ENCODE data around the gene TOMM5. TPM values are rescaled to one million over a fixed set of nuclear protein-coding genes. Genes with fewer than 3 reads are reported as not detected.

The TOMM5 gene
- total and polyA plus RNA-seq, 9 donors = 47.5 to 106 (median 64.8) TPM

DNA sequence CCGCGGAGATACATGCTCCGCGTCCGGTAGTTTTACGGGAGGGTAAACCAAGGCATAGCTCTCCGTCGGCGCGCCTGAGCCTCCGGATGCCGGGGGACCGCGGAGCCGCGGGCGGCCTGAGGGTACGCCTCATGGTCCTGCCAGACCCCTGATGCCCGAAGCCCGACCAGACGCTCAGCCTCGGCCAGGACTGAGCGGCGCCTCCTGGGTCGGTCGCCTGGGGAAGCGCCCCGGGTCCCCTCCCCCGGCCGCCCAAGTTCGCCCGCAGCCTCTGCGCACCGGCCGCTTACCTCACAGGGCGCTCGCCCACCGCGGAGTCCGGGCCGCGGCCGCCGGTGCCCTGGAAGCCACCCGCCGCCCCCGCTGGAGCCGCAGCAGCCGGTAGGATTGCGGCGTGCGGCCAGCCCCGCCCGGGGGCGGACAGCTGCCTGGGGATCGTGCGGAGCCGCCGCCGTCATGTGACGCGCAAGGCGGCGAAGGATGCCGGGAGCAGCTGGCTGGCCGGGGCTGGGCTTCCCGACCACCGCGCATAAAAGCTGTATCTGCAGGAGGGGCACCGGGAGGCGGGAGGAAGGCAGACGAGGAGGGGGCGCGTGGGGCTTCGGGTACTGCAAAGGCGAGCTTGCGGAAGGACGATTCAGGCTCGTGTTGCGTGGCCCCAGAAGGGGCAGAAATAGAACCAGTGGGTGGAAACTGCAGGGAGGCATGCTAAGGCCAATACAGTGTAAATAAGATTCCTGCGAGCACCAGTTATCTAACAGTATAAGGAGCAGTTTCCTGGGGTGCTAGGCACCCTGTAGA lies 16.3 kb downstream of the TOMM5 start, which contains the start of gene FBXO10:
Gene FBXO10, minus strand, starts transcription at position 460 of the 801 bp plus-strand sequence. CDS start 34,612 bp downstream, outside the sequence.
- peaks cover 4% of the 10 kb centered on the region for H3K4me1 ChIP-seq (ENCODE audit: insufficient read depth)
- intact Hi-C loops (cut with DNase I) = loop anchor here in 1 of 4 donors (10.0 kb wide), 2 partner anchors 161 to 209 kb away; partner anchors contain the start of gene EXOSC3
- DNase-seq = peak; percentile 61 to 82 (median 70)
- H3K36me3 ChIP-seq = no peaks in the 10 kb centered on the region
- H3K27ac ChIP-seq = peak within 1 kb of the TSS; percentile 25 to 53
- TF ChIP-seq POLR2A (IDR thresholded peaks at IDR 0.05) (no peak), EP300 (IDR thresholded peaks at IDR 0.05) (no peak), CTCF (IDR thresholded peaks at IDR 0.05) (no peak)
- H3K27me3 ChIP-seq = no peaks in the 10 kb centered on the region
- H3K9me3 ChIP-seq = no peaks in the 10 kb centered on the region
- 0 to 2% (median 0%) methylated on average over 30 to 81 of the region's 81 CpGs for WGBS, 3 donors
- peak within 1 kb of the TSS; percentile 54 for H3K4me3 ChIP-seq

DNA sequence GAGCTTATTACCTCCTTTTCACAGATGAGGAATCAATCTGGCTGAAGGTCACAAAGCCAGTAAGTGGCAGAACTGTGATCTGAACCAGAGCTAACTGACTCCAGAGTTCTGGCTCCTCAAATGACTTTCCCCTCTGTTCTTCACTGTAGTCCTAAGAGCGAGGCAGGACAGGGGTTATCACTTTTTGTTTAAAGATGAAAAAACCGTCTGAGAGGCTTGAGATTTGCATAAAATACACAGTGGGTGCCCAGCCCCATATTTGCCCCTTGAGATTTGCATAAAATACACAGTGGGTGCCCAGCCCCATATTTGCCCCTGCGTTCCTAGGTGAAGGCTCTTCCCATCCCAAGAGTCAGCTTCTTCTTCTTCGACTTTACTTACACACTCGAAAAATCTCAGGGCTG lies 16.9 kb downstream of the TOMM5 start:
- H3K9me3 ChIP-seq = no peaks in the 10 kb centered on the region
- peak overlapping the region; percentile 25 to 53 for H3K27ac ChIP-seq
- no peaks in the 10 kb centered on the region for H3K27me3 ChIP-seq
- peak overlapping the region; percentile 54 for H3K4me3 ChIP-seq
- DNase-seq = no peak
- H3K36me3 ChIP-seq = no peaks in the 10 kb centered on the region
- TF ChIP-seq EP300 (IDR thresholded peaks at IDR 0.05) (no peak), CTCF (IDR thresholded peaks at IDR 0.05) (no peak), POLR2A (IDR thresholded peaks at IDR 0.05) (no peak)
- H3K4me1 ChIP-seq (ENCODE audit: insufficient read depth) = peaks cover 4% of the 10 kb centered on the region
- 1 to 11% (median 4%) methylated on average over 5 of the region's 5 CpGs for WGBS, 3 donors
- intact Hi-C loops (cut with DNase I) = loop anchor here in 1 of 4 donors (10.0 kb wide), 2 partner anchors 161 to 209 kb away; partner anchors contain the start of gene EXOSC3

DNA sequence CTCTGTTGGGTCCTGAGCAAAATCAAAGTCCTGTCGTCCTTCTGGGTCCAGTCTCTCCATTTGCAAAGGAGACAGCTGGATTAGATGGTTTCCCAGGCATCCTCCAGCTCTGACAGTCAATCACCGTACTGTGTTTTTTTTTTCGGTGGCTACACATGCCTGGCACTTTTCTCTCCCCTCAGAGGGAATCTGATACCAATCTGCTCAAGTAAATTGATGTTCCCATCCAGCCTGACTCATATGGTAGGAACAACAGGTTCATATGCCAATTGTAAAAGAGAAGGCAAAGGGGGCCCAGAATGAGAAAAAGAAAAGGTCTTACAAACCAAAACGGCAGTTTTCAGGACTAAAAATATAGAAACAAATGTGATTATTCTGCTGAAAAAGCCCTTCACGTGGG lies 17.4 kb downstream of the TOMM5 start:
- Histone ChIP-seq H3K27me3 (no peaks in the 10 kb centered on the region), H3K4me1 (ENCODE audit: insufficient read depth) (peaks cover 4% of the 10 kb centered on the region), H3K36me3 (no peaks in the 10 kb centered on the region), H3K27ac (no peak overlapping the region), H3K4me3 (peak overlapping the region; percentile 54), H3K9me3 (no peaks in the 10 kb centered on the region)
- TF ChIP-seq EP300 (IDR thresholded peaks at IDR 0.05) = no peak
- no peak for TF ChIP-seq CTCF (IDR thresholded peaks at IDR 0.05)
- TF ChIP-seq POLR2A (IDR thresholded peaks at IDR 0.05) = no peak
- 44 to 50% (median 46%) methylated on average over 5 of the region's 5 CpGs for WGBS, 3 donors
- intact Hi-C loops (cut with DNase I) = loop anchor here in 1 of 4 donors (10.0 kb wide), 2 partner anchors 160 to 210 kb away; partner anchors contain the start of gene EXOSC3
- no peak for DNase-seq

GRCh38 chr9:37574241-37574721 lies 18.1 kb downstream of the TOMM5 start:
- DNase-seq = no peak
- intact Hi-C loops (cut with DNase I) = loop anchor here in 2 of 4 donors (5.0 to 10.0 kb wide), 3 partner anchors 87 to 211 kb away; partner anchors contain the start of genes EXOSC3 (in 1 of the 2) and POLR1E (in 1 of the 2)
- Histone ChIP-seq H3K27ac (no peak overlapping the region), H3K36me3 (no peaks in the 10 kb centered on the region), H3K4me1 (ENCODE audit: insufficient read depth) (peaks cover 4% of the 10 kb centered on the region), H3K27me3 (no peaks in the 10 kb centered on the region), H3K9me3 (no peaks in the 10 kb centered on the region), H3K4me3 (no peak overlapping the region)
- TF ChIP-seq EP300 (IDR thresholded peaks at IDR 0.05) = no peak
- no peak for TF ChIP-seq CTCF (IDR thresholded peaks at IDR 0.05)
- no peak for TF ChIP-seq POLR2A (IDR thresholded peaks at IDR 0.05)
- WGBS, 3 donors = 48 to 56% (median 48%) methylated on average over 5 of the region's 5 CpGs
